Activated CD4-positive, alpha-beta T cell treated with anti-CD3 and anti-CD28 coated beads, Interleukin-2, amount 10 ng/mL, durations not matched to agents 7 days and 5 days (primary cell): ENCODE data around the gene ACTL6B. TPM values are rescaled to one million over a fixed set of nuclear protein-coding genes. Genes with fewer than 3 reads are reported as not detected.

Experiments used
- CTCF ChIA-PET: fragments of 350-600 bp; sonication (Branson Sonifier 250); formaldehyde crosslinking; loops from one replicate; lab custom pipeline; 2021; ENCODE audit warnings: antibody characterized with exemption; lab: Charles Lee
- POLR2A ChIA-PET: fragments of 350-600 bp; sonication (Branson Sonifier 250); formaldehyde crosslinking; loops from one replicate; lab custom pipeline; 2021; ENCODE audit warnings: antibody characterized with exemption; lab: Charles Lee
- DNase-seq: peaks from one replicate; pipeline ENCODE4 v3.0.0-alpha.2; 2020
- H3K27ac Mint-ChIP-seq: one replicate; pipeline ENCODE4 v1.8.0; 2021; ENCODE audit warnings: mild to moderate bottlenecking, moderate library complexity, mixed read lengths
- H3K27me3 Mint-ChIP-seq: one replicate; pipeline ENCODE4 v1.8.0; 2021; ENCODE audit warnings: mixed read lengths
- H3K36me3 Mint-ChIP-seq: one replicate; pipeline ENCODE4 v1.8.0; 2021; ENCODE audit warnings: low read depth, mixed read lengths
- H3K4me1 Mint-ChIP-seq: one replicate; pipeline ENCODE4 v1.8.0; 2021; ENCODE audit warnings: mixed read lengths
- H3K4me3 Mint-ChIP-seq: one replicate; pipeline ENCODE4 v1.8.0; 2021; ENCODE audit warnings: mild to moderate bottlenecking, moderate library complexity, mixed read lengths
- H3K9me3 Mint-ChIP-seq: one replicate; pipeline ENCODE4 v1.8.0; 2021; ENCODE audit warnings: mixed read lengths
- total RNA-seq, 2 experiments: library from RNA; stranded (reverse); gene quantifications; one replicate each; pipeline ENCODE4 v1.2.3, GENCODE V29; 2021

Gene ACTL6B
- total RNA-seq, 2 experiments from 2014 or later = not detected

DNA sequence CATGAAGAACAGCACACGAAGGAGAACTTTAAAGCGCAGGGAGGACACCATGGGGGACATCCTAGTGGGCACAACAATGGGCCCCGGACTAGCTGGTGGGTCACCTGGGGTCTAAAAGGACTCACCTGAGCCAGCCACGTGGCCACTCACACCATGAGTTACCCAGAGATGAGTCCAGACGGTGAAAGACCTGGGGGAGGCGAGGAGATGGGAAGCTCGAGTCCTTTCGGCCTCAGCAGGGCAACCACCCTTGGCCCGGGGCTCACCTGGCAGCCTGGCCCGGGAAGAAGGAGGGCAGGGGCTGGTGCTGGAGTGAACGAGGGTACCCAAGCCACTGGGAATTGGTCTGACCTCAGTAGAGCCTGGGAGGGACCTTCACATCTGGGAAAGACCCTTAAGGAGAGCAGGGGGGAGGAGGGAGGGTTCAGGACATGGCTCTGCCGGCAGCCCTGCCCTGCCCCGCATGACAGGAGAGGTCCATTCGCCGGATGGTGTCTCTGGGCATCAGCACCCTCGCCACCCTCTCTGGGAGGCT is 32.1 kb upstream of the ACTL6B start:
- no peak for DNase-seq
- no peaks in the 10 kb centered on the region for H3K9me3 Mint-ChIP-seq
- H3K27ac Mint-ChIP-seq = no peak overlapping the region
- H3K27me3 Mint-ChIP-seq = no peaks in the 10 kb centered on the region
- H3K4me1 Mint-ChIP-seq = peaks cover 28% of the 10 kb centered on the region
- ChIA-PET POLR2A (no interaction called here), CTCF (interaction anchor here (0.7 to 3.3 kb wide), 2 partner anchors 13 to 17 kb away, joined by 5 to 11 read pairs; partner anchors contain the start of gene POP7)
- H3K4me3 Mint-ChIP-seq = no peak overlapping the region
- H3K36me3 Mint-ChIP-seq = peaks cover 20% of the 10 kb centered on the region

DNA sequence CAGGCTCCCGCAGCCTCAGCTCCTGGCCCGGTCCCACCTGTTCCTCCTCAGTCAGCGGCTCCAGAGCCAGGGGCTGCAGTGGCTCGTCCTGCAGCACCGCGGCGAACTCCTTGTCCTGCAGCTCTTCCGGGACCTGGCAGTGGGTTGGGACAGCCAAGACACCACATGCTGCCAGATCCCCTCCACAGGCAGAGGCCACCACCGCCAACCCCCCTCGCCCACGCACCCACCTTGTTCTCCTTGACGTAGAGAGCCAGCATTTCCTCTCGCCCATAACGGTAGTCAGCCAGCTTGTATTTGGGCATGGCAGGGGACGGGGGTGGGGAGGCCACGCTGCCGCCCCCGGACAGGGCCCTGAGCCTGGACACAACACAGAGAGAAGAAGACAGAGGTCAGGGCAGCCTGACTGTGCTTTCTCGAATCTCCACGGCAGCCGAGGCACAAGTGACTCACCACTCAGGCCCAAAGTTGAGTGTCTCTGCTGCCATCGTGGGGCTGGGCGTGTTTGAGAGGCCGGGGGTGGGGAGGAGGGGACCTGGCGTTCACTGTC is 31.6 kb upstream of the ACTL6B start:
- Mint-ChIP-seq H3K27ac (no peak overlapping the region), H3K4me1 (peaks cover 24% of the 10 kb centered on the region), H3K36me3 (peaks cover 17% of the 10 kb centered on the region), H3K4me3 (no peak overlapping the region), H3K9me3 (no peaks in the 10 kb centered on the region), H3K27me3 (no peaks in the 10 kb centered on the region)
- ChIA-PET CTCF (interaction anchor here (0.7 kb wide), 1 partner anchor 18 kb away, joined by 3 read pairs; the partner anchor contains the start of gene POP7), POLR2A (no interaction called here)
- DNase-seq = no peak

DNA sequence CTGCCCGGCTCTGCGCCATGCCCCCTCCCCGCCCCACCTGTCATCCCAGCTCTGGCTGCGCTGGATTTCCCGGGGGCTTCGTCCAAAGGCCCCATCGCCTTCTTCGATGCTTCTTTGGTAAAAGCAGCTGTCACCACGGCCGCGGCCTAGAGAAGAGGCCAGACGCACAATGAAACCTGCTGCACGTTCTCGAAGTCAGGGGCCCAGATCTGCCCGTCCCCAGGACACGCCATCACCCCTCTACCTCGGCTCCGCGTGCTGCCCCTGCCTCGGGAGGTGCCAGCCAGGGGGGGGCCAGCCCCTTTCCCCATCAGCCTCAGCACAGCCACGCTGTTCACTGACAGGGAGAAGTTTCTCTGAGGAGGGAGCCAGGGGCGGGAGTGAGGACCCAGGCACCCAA is 31.0 kb upstream of the ACTL6B start:
- Mint-ChIP-seq H3K9me3 (no peaks in the 10 kb centered on the region), H3K27me3 (no peaks in the 10 kb centered on the region), H3K4me3 (no peak overlapping the region), H3K36me3 (peaks cover 16% of the 10 kb centered on the region), H3K27ac (no peak overlapping the region), H3K4me1 (peaks cover 18% of the 10 kb centered on the region)
- ChIA-PET CTCF (interaction anchor here (0.7 kb wide), 1 partner anchor 18 kb away, joined by 3 read pairs; the partner anchor contains the start of gene POP7), POLR2A (no interaction called here)
- DNase-seq = no peak

DNA sequence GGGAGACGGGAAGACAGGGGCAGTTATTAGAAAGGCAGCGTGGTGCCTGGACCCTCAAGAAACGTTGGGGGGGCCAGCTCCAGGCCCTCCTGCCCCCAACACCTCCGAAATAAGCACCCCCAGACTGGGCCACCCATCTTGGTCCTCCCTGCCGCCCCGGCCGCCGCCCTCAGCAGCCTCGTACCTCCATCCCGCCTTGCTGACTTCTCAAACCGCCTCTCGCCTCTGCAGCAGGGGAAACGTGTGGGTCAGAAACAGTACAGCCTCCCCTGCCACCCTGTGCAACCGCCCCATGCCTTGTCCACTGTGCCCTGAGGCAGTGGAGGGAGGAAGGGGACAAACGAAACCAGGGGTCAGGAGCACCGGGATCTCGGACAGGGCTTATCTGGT is 30.6 kb upstream of the ACTL6B start:
- Mint-ChIP-seq H3K9me3 (no peaks in the 10 kb centered on the region), H3K4me1 (peaks cover 14% of the 10 kb centered on the region), H3K4me3 (no peak overlapping the region), H3K36me3 (peaks cover 15% of the 10 kb centered on the region), H3K27me3 (no peaks in the 10 kb centered on the region), H3K27ac (no peak overlapping the region)
- POLR2A ChIA-PET = no interaction called here
- CTCF ChIA-PET = no interaction called here
- DNase-seq = no peak

DNA sequence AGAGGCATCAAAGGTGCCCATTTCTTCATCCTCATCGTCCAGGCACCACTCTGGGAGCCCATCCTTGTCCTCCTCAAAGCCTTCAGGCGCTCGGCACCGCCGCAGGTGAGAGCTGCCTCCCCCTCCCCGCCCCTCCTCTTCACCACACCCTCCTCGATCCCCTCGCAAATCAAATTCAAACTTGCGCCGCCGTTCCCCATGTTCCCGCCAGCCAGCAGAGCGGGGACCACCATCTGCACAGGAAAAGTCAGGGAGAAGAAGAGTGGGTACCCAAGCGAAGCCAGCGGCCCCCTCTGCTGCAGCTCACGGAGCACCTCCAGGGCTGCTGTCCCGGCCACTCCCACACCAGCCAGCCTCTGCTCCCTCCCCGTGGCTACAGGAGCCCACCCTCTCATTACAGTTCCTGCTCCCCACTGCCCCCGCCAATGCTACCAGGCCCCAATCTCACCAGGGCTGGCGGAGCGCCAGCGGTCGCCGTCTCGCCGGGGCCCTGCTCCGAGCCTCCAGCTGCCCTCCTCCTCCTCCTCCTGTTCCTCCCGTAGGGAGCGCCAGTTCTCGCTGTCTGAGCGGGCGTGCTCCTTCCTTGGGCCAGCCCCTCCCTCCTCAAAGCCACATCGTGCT is 30.1 kb upstream of the ACTL6B start:
- Mint-ChIP-seq H3K36me3 (peaks cover 17% of the 10 kb centered on the region), H3K27ac (no peak overlapping the region), H3K9me3 (no peaks in the 10 kb centered on the region), H3K4me1 (peaks cover 15% of the 10 kb centered on the region), H3K27me3 (no peaks in the 10 kb centered on the region), H3K4me3 (no peak overlapping the region)
- POLR2A ChIA-PET = no interaction called here
- CTCF ChIA-PET = interaction anchor here (4.0 kb wide), 1 partner anchor 19 kb away, joined by 16 read pairs; the partner anchor contains the start of gene POP7
- no peak for DNase-seq

DNA sequence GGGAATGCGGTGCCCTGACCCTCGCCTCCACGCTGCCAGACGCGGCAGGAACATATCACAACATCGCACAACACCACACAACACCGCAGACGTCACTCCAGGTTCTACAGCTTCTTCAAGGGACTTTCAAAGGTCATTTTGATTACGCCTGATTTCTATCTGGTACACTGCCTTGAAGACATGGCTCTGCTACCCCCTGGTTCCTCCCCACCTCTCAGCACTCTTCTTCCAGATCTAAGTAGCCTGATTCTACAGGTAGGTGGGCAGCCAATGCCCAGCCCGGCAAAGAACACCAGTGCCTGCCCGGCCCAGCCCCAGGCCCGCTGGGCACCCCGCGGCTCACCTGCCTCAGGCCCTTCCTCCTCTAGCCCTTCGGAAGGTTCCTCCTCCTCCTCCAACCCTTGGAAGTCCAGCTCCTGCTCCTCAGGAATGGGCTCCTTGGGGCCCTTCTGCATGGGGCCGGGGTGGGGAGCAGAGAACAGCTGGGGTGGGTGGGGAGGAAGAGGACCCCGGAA is 29.4 kb upstream of the ACTL6B start:
- DNase-seq = no peak
- Mint-ChIP-seq H3K27ac (no peak overlapping the region), H3K27me3 (no peaks in the 10 kb centered on the region), H3K4me1 (peaks cover 15% of the 10 kb centered on the region), H3K4me3 (no peak overlapping the region), H3K36me3 (peaks cover 17% of the 10 kb centered on the region), H3K9me3 (no peaks in the 10 kb centered on the region)
- CTCF ChIA-PET = interaction anchor here (0.9 to 4.0 kb wide), 2 partner anchors 10 to 20 kb away, joined by 4 to 16 read pairs; partner anchors contain the start of gene POP7
- POLR2A ChIA-PET = no interaction called here

DNA sequence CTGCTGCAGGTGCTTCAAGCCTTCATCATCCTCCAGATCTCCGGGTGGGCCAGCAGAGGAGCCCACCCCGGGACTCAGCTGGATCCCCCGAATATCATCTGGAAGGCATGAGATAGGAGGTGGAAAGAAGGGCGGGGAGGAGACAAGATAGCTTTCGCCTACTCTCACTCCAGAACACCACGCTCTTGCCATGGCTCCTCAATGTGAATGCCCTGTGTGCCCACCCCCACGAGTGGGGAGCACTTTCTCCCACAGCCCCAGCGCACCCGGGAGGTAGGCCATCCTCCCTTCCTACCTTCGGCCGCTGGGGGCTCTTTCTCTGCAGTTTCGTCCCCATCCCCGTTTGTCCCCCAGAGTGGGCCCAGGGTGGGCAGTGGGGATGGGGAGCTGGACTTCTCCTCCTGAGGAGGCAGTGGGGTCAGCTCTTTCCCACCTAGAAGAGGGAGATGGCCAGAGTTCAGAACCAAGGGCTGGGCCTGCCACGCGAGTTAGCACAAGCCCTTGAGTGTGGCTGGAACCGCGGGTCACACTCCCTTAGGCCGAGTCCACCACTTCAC is 28.9 kb upstream of the ACTL6B start:
- no peak overlapping the region for H3K27ac Mint-ChIP-seq
- H3K4me3 Mint-ChIP-seq = no peak overlapping the region
- ChIA-PET CTCF (interaction anchor here (0.7 to 4.0 kb wide), 3 partner anchors 9 to 103 kb away, joined by 3 to 16 read pairs (median 4); partner anchors contain the start of gene POP7), POLR2A (no interaction called here)
- H3K4me1 Mint-ChIP-seq = peaks cover 20% of the 10 kb centered on the region
- H3K36me3 Mint-ChIP-seq = peaks cover 18% of the 10 kb centered on the region
- no peaks in the 10 kb centered on the region for H3K9me3 Mint-ChIP-seq
- no peaks in the 10 kb centered on the region for H3K27me3 Mint-ChIP-seq
- DNase-seq = no peak

DNA sequence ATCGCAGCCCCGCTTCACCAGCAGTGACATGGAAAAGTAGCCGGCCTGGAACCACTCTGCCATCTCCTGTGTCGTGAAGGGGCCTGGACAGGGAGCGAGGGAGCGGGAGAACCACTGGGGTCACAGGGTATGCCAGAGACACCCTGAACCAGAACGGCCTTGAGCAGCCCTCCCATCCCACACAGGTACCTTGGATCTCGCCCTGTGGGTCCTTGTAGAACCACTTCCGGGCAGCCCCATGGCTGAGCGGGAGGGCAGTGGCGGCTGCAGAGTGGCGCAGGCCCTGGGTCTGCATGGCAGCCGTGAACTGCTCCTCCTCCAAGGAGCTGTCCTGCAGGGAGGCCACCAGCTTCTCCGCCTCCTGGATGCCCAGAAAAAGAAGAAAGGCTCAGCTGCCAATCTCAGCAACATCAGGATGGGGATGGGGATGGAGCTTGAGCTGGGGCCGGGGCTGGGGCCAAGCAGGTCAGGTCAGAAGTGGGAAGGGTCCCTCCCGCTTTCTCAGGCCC is 28.3 kb upstream of the ACTL6B start:
- H3K27me3 Mint-ChIP-seq = no peaks in the 10 kb centered on the region
- peaks cover 23% of the 10 kb centered on the region for H3K4me1 Mint-ChIP-seq
- POLR2A ChIA-PET = no interaction called here
- H3K4me3 Mint-ChIP-seq = no peak overlapping the region
- no peaks in the 10 kb centered on the region for H3K9me3 Mint-ChIP-seq
- H3K36me3 Mint-ChIP-seq = peaks cover 20% of the 10 kb centered on the region
- DNase-seq = no peak
- CTCF ChIA-PET = interaction anchor here (0.7 to 4.0 kb wide), 3 partner anchors 8 to 102 kb away, joined by 3 to 22 read pairs (median 16); partner anchors contain the start of genes GIGYF1 and POP7
- no peak overlapping the region for H3K27ac Mint-ChIP-seq

DNA sequence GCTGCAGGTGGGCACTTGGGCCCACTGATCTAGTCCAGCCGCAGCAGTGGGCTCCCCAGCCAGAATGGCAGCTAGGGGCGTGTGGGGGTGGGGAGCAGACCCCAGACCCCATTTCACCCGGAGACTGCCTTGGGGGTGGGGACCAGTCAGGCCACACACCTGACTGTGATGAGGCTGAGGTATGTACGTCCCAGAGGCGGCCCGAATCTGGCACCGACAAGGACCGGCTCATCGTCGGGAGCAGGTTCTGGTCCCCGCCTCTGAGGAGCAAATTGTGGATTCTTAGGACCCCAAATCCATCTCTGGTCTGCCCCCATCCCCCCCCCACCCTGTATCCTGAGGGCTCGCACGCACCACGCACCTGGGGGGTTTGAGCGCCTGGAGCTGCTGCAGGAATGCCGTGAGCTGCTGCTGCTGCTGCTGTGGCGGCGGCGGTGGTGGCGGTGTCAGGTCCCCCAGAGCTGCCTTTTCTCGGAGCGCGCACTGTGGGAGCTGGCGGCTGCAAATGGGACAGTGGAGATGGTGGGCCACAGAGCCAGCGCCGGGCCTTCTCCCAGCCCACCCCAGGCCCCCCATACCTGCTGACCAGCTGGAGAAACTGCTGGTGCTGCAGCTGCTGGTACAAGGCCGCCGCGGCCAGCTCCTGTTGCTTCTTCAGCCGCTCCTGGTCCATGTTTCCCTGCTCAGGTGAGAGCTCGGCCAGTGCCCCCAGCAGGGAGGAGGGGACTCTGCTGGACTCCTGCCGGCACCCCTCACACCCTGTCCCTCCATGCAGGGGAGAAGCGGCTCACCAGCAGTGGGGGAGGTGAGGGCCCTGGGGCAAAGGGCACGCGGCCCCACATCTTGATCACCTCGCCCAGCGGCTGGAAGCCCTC is 27.6 kb upstream of the ACTL6B start:
- peaks cover 24% of the 10 kb centered on the region for H3K36me3 Mint-ChIP-seq

DNA sequence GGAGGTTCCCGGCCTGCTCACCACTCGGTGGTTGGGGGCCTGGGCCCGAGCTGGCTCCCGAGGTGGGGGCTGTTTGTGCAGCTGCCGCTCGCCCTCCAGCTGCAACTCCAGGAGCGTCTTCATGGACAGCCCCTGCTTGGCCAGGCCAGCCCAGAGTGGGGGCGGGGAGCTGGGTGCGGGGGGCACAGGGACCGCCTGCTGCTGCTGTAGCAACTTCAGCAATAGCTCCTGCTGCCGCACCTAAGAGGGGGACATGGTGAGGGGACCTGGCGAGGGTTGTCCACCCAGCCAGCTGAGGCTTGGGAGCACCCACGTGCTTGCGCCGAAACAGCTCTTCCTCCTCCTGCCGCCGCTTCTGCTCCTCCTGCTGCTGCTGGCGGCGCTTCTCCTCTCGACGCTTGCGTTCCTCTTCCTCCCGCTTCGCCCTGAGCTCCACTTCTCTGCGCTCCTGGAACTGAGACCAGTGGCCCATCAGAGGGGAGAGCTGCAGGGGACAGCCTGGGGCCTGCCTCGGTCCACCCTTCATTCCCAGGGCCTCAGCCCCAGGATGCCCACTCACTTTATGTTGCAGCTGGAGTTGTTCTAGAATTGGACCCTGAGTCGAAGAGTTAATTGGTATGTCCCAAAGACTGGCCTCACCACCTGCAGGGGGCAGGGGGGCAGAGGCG is 26.9 kb upstream of the ACTL6B start:
- Mint-ChIP-seq H3K9me3 (no peaks in the 10 kb centered on the region), H3K4me1 (peaks cover 26% of the 10 kb centered on the region), H3K27me3 (no peaks in the 10 kb centered on the region), H3K27ac (no peak overlapping the region), H3K4me3 (no peak overlapping the region), H3K36me3 (peaks cover 26% of the 10 kb centered on the region)
- no peak for DNase-seq
- CTCF ChIA-PET = interaction anchor here (0.6 to 4.0 kb wide), 6 partner anchors 10 to 1133 kb away, joined by 3 to 22 read pairs (median 3); partner anchors contain the start of genes GIGYF1 and POP7
- POLR2A ChIA-PET = interaction anchor here (1.2 kb wide), 1 partner anchor 32 kb away, joined by 3 read pairs; no protein-coding TSS in a partner anchor

More for the DNA sequence above, 27.6 kb upstream of the ACTL6B start:
- Mint-ChIP-seq H3K9me3 (no peaks in the 10 kb centered on the region), H3K27me3 (no peaks in the 10 kb centered on the region), H3K27ac (no peak overlapping the region), H3K4me1 (peaks cover 25% of the 10 kb centered on the region), H3K4me3 (no peak overlapping the region)
- ChIA-PET CTCF (interaction anchor here (0.6 to 4.0 kb wide), 6 partner anchors 9 to 1134 kb away, joined by 3 to 22 read pairs (median 3); partner anchors contain the start of genes GIGYF1 and POP7), POLR2A (interaction anchor here (1.2 kb wide), 1 partner anchor 33 kb away, joined by 3 read pairs; no protein-coding TSS in a partner anchor)
- DNase-seq = no peak

DNA sequence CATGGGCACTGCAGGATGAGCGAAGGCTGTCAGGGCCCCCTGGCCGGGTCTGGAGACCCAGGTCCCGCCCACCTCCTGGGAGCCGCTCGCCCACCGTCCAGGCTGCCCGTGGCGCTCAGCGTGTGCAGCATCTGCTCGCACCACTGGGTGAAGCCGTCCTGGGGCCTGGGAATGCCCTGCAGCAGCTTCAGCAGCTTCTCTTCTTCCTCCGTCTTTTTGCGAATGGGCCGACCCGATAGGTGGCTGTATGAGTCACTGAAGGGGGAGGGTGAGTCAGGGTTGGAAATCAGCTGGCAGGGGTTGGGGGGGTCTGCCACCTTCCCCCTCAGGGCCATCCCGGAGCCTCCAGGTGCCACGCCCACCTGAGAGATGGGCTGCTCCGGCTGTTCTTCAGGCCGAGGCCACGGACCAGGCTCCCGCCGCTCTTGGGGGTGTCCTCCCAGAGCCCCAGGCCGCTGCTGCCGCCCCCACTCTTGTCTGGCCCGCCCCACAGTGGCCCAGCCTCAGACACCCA is 26.0 kb upstream of the ACTL6B start:
- ChIA-PET POLR2A (no interaction called here), CTCF (interaction anchor here (1.0 to 4.0 kb wide), 6 partner anchors 10 to 77 kb away, joined by 3 to 22 read pairs (median 10); partner anchors contain the start of genes GIGYF1 and POP7)
- Mint-ChIP-seq H3K27ac (no peak overlapping the region), H3K9me3 (no peaks in the 10 kb centered on the region), H3K27me3 (no peaks in the 10 kb centered on the region), H3K36me3 (peaks cover 30% of the 10 kb centered on the region), H3K4me3 (no peak overlapping the region), H3K4me1 (peaks cover 31% of the 10 kb centered on the region)
- DNase-seq = no peak
